CD4-positive, alpha-beta T cell (primary cell): ENCODE measurements around the gene ANKS1B. TPM values are rescaled to one million over a fixed set of nuclear protein-coding genes. Genes with fewer than 3 reads are reported as not detected.

Experiments used
- ATAC-seq: fragments of 200-7000 bp; cut with Tn5 transposase; one replicate; pipeline ENCODE4 v1.10.0; 2022; ENCODE audit warnings: mild to moderate bottlenecking; ENCODE audit not compliant: poor library complexity
- CTCF ChIA-PET: fragments of 350-600 bp; sonication (Branson Sonifier 250); formaldehyde crosslinking; loops from one replicate; lab custom pipeline; 2021; ENCODE audit warnings: antibody characterized with exemption, inconsistent platforms; lab: Charles Lee
- POLR2A ChIA-PET: fragments of 350-600 bp; sonication (Branson Sonifier 250); formaldehyde crosslinking; loops from one replicate; lab custom pipeline; 2021; ENCODE audit warnings: antibody characterized with exemption, inconsistent platforms; lab: Charles Lee
- DNase-seq, 14 experiments: peaks; one replicate each; pipeline ENCODE4 v3.0.0-alpha.2; 2013 to 2020; ENCODE audit warnings: mixed read lengths in 2 of 14
- H3K27ac ChIP-seq, 2 donors: one replicate each; pipeline versions ENCODE4 v1.5.1 to v1.7.0; 2013; ENCODE audit warnings: low read length in 2 of 2, low read depth in 1 of 2, mild to moderate bottlenecking in 1 of 2
- H3K27me3 ChIP-seq, 2 experiments: 1 replicate in 1 of 2; 2 replicates in 1 of 2; pipeline versions ENCODE4 v1.6.1 to v1.7.0; 2013; ENCODE audit warnings: low read length in 2 of 2, control low read depth in 1 of 2, mild to moderate bottlenecking in 1 of 2, moderate library complexity in 1 of 2; ENCODE audit not compliant: insufficient read depth in 2 of 2, control insufficient read depth in 1 of 2
- H3K36me3 ChIP-seq: one replicate; pipeline ENCODE4 v1.6.1; 2013; ENCODE audit warnings: low read length, control low read depth; ENCODE audit not compliant: insufficient read depth
- H3K4me1 ChIP-seq: one replicate; pipeline ENCODE4 v1.6.1; 2013; ENCODE audit warnings: low read length, control low read depth; ENCODE audit not compliant: insufficient read depth
- H3K4me3 ChIP-seq: one replicate; pipeline ENCODE4 v1.5.1; 2013; ENCODE audit warnings: mild to moderate bottlenecking, low read length, moderate library complexity
- H3K9me3 ChIP-seq, 2 experiments: 1 replicate in 1 of 2; 2 replicates in 1 of 2; pipeline versions ENCODE4 v1.6.1 to v1.7.0; 2013; ENCODE audit warnings: low read length in 2 of 2, mild to moderate bottlenecking in 2 of 2, control low read depth in 1 of 2, moderate library complexity in 1 of 2; ENCODE audit not compliant: control insufficient read depth in 1 of 2, insufficient read depth in 1 of 2
- H3K27ac Mint-ChIP-seq: one replicate; pipeline ENCODE4 v1.8.0; 2020; ENCODE audit warnings: mixed read lengths
- H3K27me3 Mint-ChIP-seq: one replicate; pipeline ENCODE4 v1.8.0; 2021; ENCODE audit warnings: mixed read lengths
- H3K36me3 Mint-ChIP-seq: one replicate; pipeline ENCODE4 v1.8.0; 2021; ENCODE audit warnings: low read depth, mixed read lengths
- H3K4me1 Mint-ChIP-seq: one replicate; pipeline ENCODE4 v1.8.0; 2021; ENCODE audit warnings: low read depth, mixed read lengths
- H3K4me3 Mint-ChIP-seq: one replicate; pipeline ENCODE4 v1.8.0; 2020; ENCODE audit warnings: mild to moderate bottlenecking, mixed read lengths
- H3K9me3 Mint-ChIP-seq: one replicate; pipeline ENCODE4 v1.8.0; 2020; ENCODE audit warnings: mixed read lengths
- intact Hi-C, 2 experiments: fragments of 100-400 bp; cut with DNase I in 1 of 2; cut with micrococcal nuclease in 1 of 2; formaldehyde crosslinking; loops; one replicate each; pipeline versions ENCODE4 v1.15.1 to v1.9.0; 2023 to 2025; cut with DNase I, micrococcal nuclease
- total RNA-seq, 174 experiments: library from RNA in 2 of 174; stranded (reverse) in 2 of 174; gene quantifications; one replicate each; pipeline ENCODE4 v1.2.3 and lab custom pipeline; 2021 to 2026
- TF ChIP-seq, protein P1 (sequence below): fragments of 200-600 bp; IDR thresholded peaks from one replicate; pipeline ENCODE4 v1.8.0; 2022; ENCODE audit warnings: antibody characterized with exemption, mild to moderate bottlenecking

The ANKS1B gene
- total RNA-seq, 2 experiments from 2014 or later = 0.16 to 1.1 TPM

DNA sequence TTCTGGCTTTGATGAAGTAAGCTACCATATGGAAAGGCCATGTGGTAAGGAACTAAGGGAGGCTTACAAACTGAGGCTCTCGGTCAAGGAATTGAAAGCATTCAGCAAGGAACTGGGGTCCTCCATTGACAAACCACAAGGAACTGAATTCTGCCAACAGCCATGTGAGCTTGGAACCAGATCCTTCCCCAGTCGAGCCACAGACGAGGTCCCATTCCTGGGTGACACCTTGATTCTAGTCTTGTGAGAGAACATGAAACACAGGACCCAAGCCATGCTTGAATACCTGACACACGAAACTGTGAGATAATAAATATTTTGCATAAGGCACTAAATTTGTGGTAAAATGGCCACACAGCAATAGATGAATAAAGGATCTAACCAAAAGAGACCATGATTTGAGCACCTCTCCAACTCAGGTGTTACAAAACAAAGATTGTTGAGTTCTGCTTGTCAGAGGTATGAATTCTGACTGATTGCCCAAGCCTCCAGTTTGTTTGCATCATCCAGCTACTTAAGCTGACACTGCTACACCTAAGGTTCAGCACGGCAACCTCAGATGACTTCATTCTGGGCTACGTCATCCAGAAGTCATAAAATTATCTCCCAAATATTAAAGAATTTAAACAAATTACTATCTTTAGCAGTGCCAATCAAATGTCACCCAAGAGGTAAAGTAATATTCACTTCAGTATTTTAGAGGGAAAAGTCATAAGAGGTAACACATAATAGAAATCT lies 277.8 kb downstream of the ANKS1B start:
- no peaks in the 10 kb centered on the region for H3K27me3 ChIP-seq
- H3K4me3 ChIP-seq = no peak overlapping the region
- DNase-seq (no peak), ATAC-seq (no peak)
- H3K4me3 Mint-ChIP-seq = no peak overlapping the region
- ChIA-PET POLR2A (no interaction called here), CTCF (no interaction called here)
- no peaks in the 10 kb centered on the region for H3K9me3 ChIP-seq
- no peaks in the 10 kb centered on the region for H3K4me1 Mint-ChIP-seq
- H3K27ac Mint-ChIP-seq = no peak overlapping the region
- H3K36me3 Mint-ChIP-seq = no peaks in the 10 kb centered on the region
- TF ChIP-seq, protein P1, sequence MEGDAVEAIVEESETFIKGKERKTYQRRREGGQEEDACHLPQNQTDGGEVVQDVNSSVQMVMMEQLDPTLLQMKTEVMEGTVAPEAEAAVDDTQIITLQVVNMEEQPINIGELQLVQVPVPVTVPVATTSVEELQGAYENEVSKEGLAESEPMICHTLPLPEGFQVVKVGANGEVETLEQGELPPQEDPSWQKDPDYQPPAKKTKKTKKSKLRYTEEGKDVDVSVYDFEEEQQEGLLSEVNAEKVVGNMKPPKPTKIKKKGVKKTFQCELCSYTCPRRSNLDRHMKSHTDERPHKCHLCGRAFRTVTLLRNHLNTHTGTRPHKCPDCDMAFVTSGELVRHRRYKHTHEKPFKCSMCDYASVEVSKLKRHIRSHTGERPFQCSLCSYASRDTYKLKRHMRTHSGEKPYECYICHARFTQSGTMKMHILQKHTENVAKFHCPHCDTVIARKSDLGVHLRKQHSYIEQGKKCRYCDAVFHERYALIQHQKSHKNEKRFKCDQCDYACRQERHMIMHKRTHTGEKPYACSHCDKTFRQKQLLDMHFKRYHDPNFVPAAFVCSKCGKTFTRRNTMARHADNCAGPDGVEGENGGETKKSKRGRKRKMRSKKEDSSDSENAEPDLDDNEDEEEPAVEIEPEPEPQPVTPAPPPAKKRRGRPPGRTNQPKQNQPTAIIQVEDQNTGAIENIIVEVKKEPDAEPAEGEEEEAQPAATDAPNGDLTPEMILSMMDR = no peak
- no peak overlapping the region for H3K27ac ChIP-seq
- no peaks in the 10 kb centered on the region for H3K36me3 ChIP-seq
- H3K9me3 Mint-ChIP-seq = peaks cover 7% of the 10 kb centered on the region
- no peaks in the 10 kb centered on the region for H3K4me1 ChIP-seq
- no peaks in the 10 kb centered on the region for H3K27me3 Mint-ChIP-seq
- intact Hi-C loops = no loop called here

DNA sequence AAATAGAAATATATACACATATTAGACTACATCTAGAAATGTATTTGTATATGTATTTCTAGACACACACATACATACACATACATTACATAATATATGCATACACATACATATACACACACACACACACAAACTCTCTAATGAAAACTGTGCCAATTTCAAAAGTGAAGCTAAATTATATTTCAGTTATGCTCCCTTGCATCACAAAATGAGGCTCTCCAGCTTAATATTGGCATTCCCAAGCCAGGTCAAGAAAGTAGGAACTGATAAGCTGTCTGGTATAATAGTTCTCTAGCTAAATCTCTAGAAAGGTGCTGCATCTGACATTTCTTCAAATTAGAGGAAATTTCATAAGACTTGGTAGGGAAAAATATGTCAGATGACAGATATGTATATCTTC lies 280.3 kb downstream of the ANKS1B start:
- H3K4me1 ChIP-seq = no peaks in the 10 kb centered on the region
- ATAC-seq (no peak), DNase-seq (no peak)
- H3K9me3 Mint-ChIP-seq = peaks cover 12% of the 10 kb centered on the region
- H3K36me3 ChIP-seq = no peaks in the 10 kb centered on the region
- no peaks in the 10 kb centered on the region for H3K27me3 ChIP-seq
- H3K4me1 Mint-ChIP-seq = no peaks in the 10 kb centered on the region
- no peak overlapping the region for H3K27ac ChIP-seq
- intact Hi-C loops = no loop called here
- TF ChIP-seq, protein P1 = no peak
- no peak overlapping the region for H3K27ac Mint-ChIP-seq
- CTCF ChIA-PET = no interaction called here
- H3K4me3 ChIP-seq = no peak overlapping the region
- no peaks in the 10 kb centered on the region for H3K36me3 Mint-ChIP-seq
- POLR2A ChIA-PET = no interaction called here
- H3K4me3 Mint-ChIP-seq = no peak overlapping the region
- no peaks in the 10 kb centered on the region for H3K27me3 Mint-ChIP-seq
- H3K9me3 ChIP-seq = no peaks in the 10 kb centered on the region

DNA sequence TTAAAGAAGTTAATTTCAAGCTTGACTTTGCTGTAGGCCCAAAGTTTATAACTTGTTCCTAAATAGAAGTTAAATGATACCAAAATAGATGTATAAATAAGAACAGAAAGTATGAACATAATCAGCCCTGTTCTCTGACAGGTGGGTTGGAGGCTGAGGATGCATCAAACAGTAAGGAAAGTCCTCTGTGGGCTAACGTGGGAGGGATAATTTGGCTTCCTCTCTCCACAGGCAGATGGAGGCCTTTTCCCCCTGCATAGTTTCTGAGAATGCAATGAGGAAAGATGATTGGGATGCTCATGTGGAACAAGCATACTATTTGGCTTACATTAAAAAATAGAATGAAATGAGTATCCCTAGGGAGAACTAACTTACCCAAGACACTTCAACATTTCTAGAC lies 280.7 kb downstream of the ANKS1B start:
- H3K27ac ChIP-seq = no peak overlapping the region
- Mint-ChIP-seq H3K4me3 (no peak overlapping the region), H3K27ac (no peak overlapping the region), H3K4me1 (no peaks in the 10 kb centered on the region), H3K36me3 (no peaks in the 10 kb centered on the region), H3K9me3 (peaks cover 12% of the 10 kb centered on the region), H3K27me3 (no peaks in the 10 kb centered on the region)
- no peak for ATAC-seq
- CTCF ChIA-PET = no interaction called here
- no peaks in the 10 kb centered on the region for H3K36me3 ChIP-seq
- no peaks in the 10 kb centered on the region for H3K4me1 ChIP-seq
- no peak overlapping the region for H3K4me3 ChIP-seq
- H3K9me3 ChIP-seq = no peaks in the 10 kb centered on the region
- no peak for DNase-seq
- TF ChIP-seq, protein P1 = no peak
- intact Hi-C loops = no loop called here
- H3K27me3 ChIP-seq = no peaks in the 10 kb centered on the region
- POLR2A ChIA-PET = no interaction called here
